SIG-M5 treated with dmso at 0.1 percent for 504 hours (cell line): ENCODE measurements around the gene ENTPD8.
"Not testable (repeated sequence)": the region's sequence is repeated elsewhere in the genome, so short reads cannot be mapped to it uniquely, and the experiment has no call there.

ENCODE experiments used
- DNase-seq: peaks from one replicate; lab custom pipeline; 2025; ENCODE audit not compliant: unreplicated experiment; lab: John Stamatoyannopoulos, UW

ENTPD8 gene

GRCh38 chr9:137394866-137395665 lies 46.1 kb downstream of the ENTPD8 start:
- no peak for DNase-seq

GRCh38 chr9:137393176-137394150 lies 47.7 kb downstream of the ENTPD8 start:
- no peak for DNase-seq

- no peak for DNase-seq
Measured at GRCh38 chr9:137392232-137393007, 48.7 kb downstream of the ENTPD8 start.

GRCh38 chr9:137391411-137391754 lies 49.8 kb downstream of the ENTPD8 start:
- no peak for DNase-seq

- no peak for DNase-seq
Measured at GRCh38 chr9:137390553-137391410, 50.4 kb downstream of the ENTPD8 start.

GRCh38 chr9:137389428-137389746 lies 51.8 kb downstream of the ENTPD8 start:
- no peak for DNase-seq

- no peak for DNase-seq
Measured at GRCh38 chr9:137388589-137389427, 52.3 kb downstream of the ENTPD8 start.

GRCh38 chr9:137387891-137388560 lies 53.1 kb downstream of the ENTPD8 start:
- DNase-seq: no peak

- no peak for DNase-seq
Measured at GRCh38 chr9:137387114-137387890, 53.9 kb downstream of the ENTPD8 start.

- DNase-seq: not testable (repeated sequence)
Measured at GRCh38 chr9:137386507-137387113, 54.5 kb downstream of the ENTPD8 start.

GRCh38 chr9:137385061-137385655 lies 56.0 kb downstream of the ENTPD8 start:
- DNase-seq: no peak
